H1 (cell line): ENCODE measurements around the gene SLIT2. TPM values are rescaled to one million over a fixed set of nuclear protein-coding genes. Genes with fewer than 3 reads are reported as not detected.

Experiments
- ASH2L ChIP-seq: fragments of 200-600, 300-600 bp; sonication (generic); IDR thresholded peaks from one replicate; pipeline ENCODE4 v1.7.1; 2017; ENCODE audit warnings: low read length
- BRCA1 ChIP-seq: IDR thresholded peaks from 2 replicates; pipeline ENCODE4 v1.6.1; 2012; ENCODE audit warnings: low read depth, low read length, improper control_type of control experiment
- EGR1 ChIP-seq: IDR thresholded peaks from 2 replicates; pipeline ENCODE4 v1.6.1; 2011; ENCODE audit warnings: low read depth, low read length, borderline replicate concordance
- EP300 ChIP-seq, 2 experiments: IDR thresholded peaks; 1 replicate in 1 of 2; 2 replicates in 1 of 2; pipeline ENCODE4 v1.6.1; 2011 to 2012; ENCODE audit warnings: low read depth in 2 of 2, low read length in 2 of 2, mild to moderate bottlenecking in 2 of 2, borderline replicate concordance in 1 of 2, inconsistent platforms in 1 of 2, moderate library complexity in 1 of 2
- FOSL1 ChIP-seq: IDR thresholded peaks from 2 replicates; pipeline ENCODE4 v1.6.1; 2011; ENCODE audit warnings: mild to moderate bottlenecking, low read depth, low read length, moderate library complexity; ENCODE audit not compliant: insufficient read depth
- GABPA ChIP-seq: IDR thresholded peaks from 2 replicates; pipeline ENCODE4 v1.6.1; 2011; ENCODE audit warnings: mild to moderate bottlenecking, low read length, moderate library complexity, borderline replicate concordance; ENCODE audit not compliant: insufficient read depth
- PHF8 ChIP-seq: fragments of 200-600 bp; sonication (generic); conservative IDR thresholded peaks from 2 replicates; pipeline ENCODE4 v1.7.1; 2012; ENCODE audit warnings: low read depth, mild to moderate bottlenecking, inconsistent platforms, low read length, moderate library complexity
- POU5F1 ChIP-seq: IDR thresholded peaks from 2 replicates; pipeline ENCODE4 v1.6.1; 2011; ENCODE audit warnings: low read depth, mild to moderate bottlenecking, low read length, moderate library complexity
- polyA plus RNA-seq, 7 experiments: library from polyadenylated mRNA; depleted of rRNA in 3 of 7; stranded (reverse) in 5 of 7; unstranded in 2 of 7; fragments of >200 nt in 5 of 7; fragments of 200-250 nt in 2 of 7; gene quantifications; 1 replicate in 5 of 7; 2 replicates in 1 of 7; 4 replicates in 1 of 7; pipeline versions ENCODE4 v1.2.1 to v1.2.3, GENCODE V29; 2011 to 2013; ENCODE audit warnings: missing spikeins in 2 of 7, mixed read lengths in 2 of 7
- total RNA-seq: library from RNA; stranded (reverse); fragmentation: NEBNext Ultra II Directional; extraction: Animal tissue kit (Norgen Biotek cat#: 25700); gene quantifications from 2 replicates; pipeline ENCODE4 v1.2.1, GENCODE V29; 2021
- TF ChIP-seq, protein P1 (sequence below): IDR thresholded peaks from 2 replicates; pipeline ENCODE4 v1.6.1; 2012; ENCODE audit warnings: low read length, inconsistent platforms
- TF ChIP-seq, protein P2 (sequence below): fragments of 300-600 bp; sonication (generic); IDR thresholded peaks from 2 replicates; pipeline ENCODE4 v1.7.1; 2012; ENCODE audit warnings: low read length, moderate library complexity, mild to moderate bottlenecking, inconsistent platforms; ENCODE audit not compliant: insufficient replicate concordance

Gene SLIT2
- total and polyA plus RNA-seq, 2 of the 8 experiments (the other 6 are each of a cell fraction or from before 2014, with no cell fraction given): 2.0 to 13.7 TPM

DNA sequence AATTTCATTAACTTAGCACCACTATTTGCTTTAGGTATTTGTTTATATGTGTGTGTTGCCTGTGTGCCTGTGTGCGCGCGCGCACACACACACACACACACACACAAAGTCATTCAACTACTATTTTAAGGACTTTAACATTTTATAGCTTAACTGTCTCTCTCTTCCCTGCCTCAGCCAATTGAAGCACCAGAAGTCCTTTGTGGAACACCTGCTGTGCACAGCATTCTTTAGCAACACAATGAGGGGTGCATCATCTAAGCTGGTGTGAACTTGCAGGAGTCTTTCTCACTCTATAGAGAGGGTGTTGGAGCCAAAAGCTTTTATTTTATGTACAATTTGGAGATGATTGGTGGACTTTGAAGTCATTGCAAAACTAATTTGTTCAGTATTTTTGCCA is 31.3 kb downstream of the SLIT2 start (continued):
- TF ChIP-seq GABPA (no peak), BRCA1 (no peak), POU5F1 (0 out of 2 replicates have a peak, but pooled peaks have one; percentile 30), PHF8 (no peak), EP300 (IDR thresholded peaks at IDR 0.05; ENCODE audit: borderline replicate concordance in 1 of 2, low read depth in 2 of 2, low read length in 2 of 2) (no peak), FOSL1 (no peak), ASH2L (no peak), EGR1 (no peak)
- TF ChIP-seq, protein P1, sequence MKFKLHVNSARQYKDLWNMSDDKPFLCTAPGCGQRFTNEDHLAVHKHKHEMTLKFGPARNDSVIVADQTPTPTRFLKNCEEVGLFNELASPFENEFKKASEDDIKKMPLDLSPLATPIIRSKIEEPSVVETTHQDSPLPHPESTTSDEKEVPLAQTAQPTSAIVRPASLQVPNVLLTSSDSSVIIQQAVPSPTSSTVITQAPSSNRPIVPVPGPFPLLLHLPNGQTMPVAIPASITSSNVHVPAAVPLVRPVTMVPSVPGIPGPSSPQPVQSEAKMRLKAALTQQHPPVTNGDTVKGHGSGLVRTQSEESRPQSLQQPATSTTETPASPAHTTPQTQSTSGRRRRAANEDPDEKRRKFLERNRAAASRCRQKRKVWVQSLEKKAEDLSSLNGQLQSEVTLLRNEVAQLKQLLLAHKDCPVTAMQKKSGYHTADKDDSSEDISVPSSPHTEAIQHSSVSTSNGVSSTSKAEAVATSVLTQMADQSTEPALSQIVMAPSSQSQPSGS: no peak
- TF ChIP-seq, protein P2, sequence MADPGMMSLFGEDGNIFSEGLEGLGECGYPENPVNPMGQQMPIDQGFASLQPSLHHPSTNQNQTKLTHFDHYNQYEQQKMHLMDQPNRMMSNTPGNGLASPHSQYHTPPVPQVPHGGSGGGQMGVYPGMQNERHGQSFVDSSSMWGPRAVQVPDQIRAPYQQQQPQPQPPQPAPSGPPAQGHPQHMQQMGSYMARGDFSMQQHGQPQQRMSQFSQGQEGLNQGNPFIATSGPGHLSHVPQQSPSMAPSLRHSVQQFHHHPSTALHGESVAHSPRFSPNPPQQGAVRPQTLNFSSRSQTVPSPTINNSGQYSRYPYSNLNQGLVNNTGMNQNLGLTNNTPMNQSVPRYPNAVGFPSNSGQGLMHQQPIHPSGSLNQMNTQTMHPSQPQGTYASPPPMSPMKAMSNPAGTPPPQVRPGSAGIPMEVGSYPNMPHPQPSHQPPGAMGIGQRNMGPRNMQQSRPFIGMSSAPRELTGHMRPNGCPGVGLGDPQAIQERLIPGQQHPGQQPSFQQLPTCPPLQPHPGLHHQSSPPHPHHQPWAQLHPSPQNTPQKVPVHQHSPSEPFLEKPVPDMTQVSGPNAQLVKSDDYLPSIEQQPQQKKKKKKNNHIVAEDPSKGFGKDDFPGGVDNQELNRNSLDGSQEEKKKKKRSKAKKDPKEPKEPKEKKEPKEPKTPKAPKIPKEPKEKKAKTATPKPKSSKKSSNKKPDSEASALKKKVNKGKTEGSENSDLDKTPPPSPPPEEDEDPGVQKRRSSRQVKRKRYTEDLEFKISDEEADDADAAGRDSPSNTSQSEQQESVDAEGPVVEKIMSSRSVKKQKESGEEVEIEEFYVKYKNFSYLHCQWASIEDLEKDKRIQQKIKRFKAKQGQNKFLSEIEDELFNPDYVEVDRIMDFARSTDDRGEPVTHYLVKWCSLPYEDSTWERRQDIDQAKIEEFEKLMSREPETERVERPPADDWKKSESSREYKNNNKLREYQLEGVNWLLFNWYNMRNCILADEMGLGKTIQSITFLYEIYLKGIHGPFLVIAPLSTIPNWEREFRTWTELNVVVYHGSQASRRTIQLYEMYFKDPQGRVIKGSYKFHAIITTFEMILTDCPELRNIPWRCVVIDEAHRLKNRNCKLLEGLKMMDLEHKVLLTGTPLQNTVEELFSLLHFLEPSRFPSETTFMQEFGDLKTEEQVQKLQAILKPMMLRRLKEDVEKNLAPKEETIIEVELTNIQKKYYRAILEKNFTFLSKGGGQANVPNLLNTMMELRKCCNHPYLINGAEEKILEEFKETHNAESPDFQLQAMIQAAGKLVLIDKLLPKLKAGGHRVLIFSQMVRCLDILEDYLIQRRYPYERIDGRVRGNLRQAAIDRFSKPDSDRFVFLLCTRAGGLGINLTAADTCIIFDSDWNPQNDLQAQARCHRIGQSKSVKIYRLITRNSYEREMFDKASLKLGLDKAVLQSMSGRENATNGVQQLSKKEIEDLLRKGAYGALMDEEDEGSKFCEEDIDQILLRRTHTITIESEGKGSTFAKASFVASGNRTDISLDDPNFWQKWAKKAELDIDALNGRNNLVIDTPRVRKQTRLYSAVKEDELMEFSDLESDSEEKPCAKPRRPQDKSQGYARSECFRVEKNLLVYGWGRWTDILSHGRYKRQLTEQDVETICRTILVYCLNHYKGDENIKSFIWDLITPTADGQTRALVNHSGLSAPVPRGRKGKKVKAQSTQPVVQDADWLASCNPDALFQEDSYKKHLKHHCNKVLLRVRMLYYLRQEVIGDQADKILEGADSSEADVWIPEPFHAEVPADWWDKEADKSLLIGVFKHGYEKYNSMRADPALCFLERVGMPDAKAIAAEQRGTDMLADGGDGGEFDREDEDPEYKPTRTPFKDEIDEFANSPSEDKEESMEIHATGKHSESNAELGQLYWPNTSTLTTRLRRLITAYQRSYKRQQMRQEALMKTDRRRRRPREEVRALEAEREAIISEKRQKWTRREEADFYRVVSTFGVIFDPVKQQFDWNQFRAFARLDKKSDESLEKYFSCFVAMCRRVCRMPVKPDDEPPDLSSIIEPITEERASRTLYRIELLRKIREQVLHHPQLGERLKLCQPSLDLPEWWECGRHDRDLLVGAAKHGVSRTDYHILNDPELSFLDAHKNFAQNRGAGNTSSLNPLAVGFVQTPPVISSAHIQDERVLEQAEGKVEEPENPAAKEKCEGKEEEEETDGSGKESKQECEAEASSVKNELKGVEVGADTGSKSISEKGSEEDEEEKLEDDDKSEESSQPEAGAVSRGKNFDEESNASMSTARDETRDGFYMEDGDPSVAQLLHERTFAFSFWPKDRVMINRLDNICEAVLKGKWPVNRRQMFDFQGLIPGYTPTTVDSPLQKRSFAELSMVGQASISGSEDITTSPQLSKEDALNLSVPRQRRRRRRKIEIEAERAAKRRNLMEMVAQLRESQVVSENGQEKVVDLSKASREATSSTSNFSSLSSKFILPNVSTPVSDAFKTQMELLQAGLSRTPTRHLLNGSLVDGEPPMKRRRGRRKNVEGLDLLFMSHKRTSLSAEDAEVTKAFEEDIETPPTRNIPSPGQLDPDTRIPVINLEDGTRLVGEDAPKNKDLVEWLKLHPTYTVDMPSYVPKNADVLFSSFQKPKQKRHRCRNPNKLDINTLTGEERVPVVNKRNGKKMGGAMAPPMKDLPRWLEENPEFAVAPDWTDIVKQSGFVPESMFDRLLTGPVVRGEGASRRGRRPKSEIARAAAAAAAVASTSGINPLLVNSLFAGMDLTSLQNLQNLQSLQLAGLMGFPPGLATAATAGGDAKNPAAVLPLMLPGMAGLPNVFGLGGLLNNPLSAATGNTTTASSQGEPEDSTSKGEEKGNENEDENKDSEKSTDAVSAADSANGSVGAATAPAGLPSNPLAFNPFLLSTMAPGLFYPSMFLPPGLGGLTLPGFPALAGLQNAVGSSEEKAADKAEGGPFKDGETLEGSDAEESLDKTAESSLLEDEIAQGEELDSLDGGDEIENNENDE: peak; percentile 95
